HG03060 (cell line): ENCODE measurements around the gene CTDSPL.

Experiments
- ATAC-seq: cut with Tn5 transposase; IDR thresholded peaks from one replicate; pipeline ENCODE4 v1.9.1; 2021; ENCODE audit warnings: low read depth, moderate number of reproducible peaks; ENCODE audit not compliant: unreplicated experiment

CTDSPL gene

GRCh38 chr3:37852771-37853170 lies 8.9 kb upstream of the CTDSPL start:
- no peak for ATAC-seq

GRCh38 chr3:37853691-37854413 lies 7.8 kb upstream of the CTDSPL start:
- ATAC-seq: no peak

GRCh38 chr3:37855363-37855970 lies 6.2 kb upstream of the CTDSPL start:
- ATAC-seq: no peak

- ATAC-seq: no peak
Measured at GRCh38 chr3:37856381-37856780, 5.3 kb upstream of the CTDSPL start.

GRCh38 chr3:37858742-37859141 lies 2.9 kb upstream of the CTDSPL start:
- no peak for ATAC-seq

- ATAC-seq: no peak
Measured at GRCh38 chr3:37859354-37859753, 2.3 kb upstream of the CTDSPL start.

GRCh38 chr3:37859908-37860199 lies 1.8 kb upstream of the CTDSPL start:
- no peak for ATAC-seq

- ATAC-seq: no peak
Measured at GRCh38 chr3:37862219-37862902, 681 bp downstream of the CTDSPL start.

- ATAC-seq: no peak
Measured at GRCh38 chr3:37862903-37863815, 1.5 kb downstream of the CTDSPL start.

- ATAC-seq: no peak
Measured at GRCh38 chr3:37863949-37864822, 2.5 kb downstream of the CTDSPL start.

GRCh38 chr3:37864904-37865303 lies 3.2 kb downstream of the CTDSPL start:
- ATAC-seq: no peak

GRCh38 chr3:37867144-37867543 lies 5.5 kb downstream of the CTDSPL start:
- ATAC-seq: no peak

- no peak for ATAC-seq
Measured at GRCh38 chr3:37871858-37872257, 10.2 kb downstream of the CTDSPL start.

GRCh38 chr3:37872413-37873160 lies 10.9 kb downstream of the CTDSPL start:
- no peak for ATAC-seq

- ATAC-seq: no peak
Measured at GRCh38 chr3:37876279-37876678, 14.6 kb downstream of the CTDSPL start.

- ATAC-seq: no peak
Measured at GRCh38 chr3:37882711-37883110, 21.0 kb downstream of the CTDSPL start.

GRCh38 chr3:37885814-37886213 lies 24.1 kb downstream of the CTDSPL start:
- ATAC-seq: no peak

GRCh38 chr3:37886395-37886794 lies 24.7 kb downstream of the CTDSPL start:
- ATAC-seq: no peak

GRCh38 chr3:37887062-37887461 lies 25.4 kb downstream of the CTDSPL start:
- ATAC-seq: no peak
